Right lobe of liver (tissue), 4 donors: ENCODE data around the gene ZNF267.

Source experiments
- CTCF ChIP-seq, 4 donors: fragments of 200-600 bp in 3 of 4; fragments of 450-650 bp in 1 of 4; IDR thresholded peaks; one replicate each; pipeline versions ENCODE4 v1.5.1 to v1.8.0; 2016 to 2022; ENCODE audit warnings: antibody characterized with exemption in 4 of 4, mild to moderate bottlenecking in 2 of 4
- POLR2A ChIP-seq: fragments of 450-650 bp; IDR thresholded peaks from one replicate; pipeline ENCODE4 v1.6.1; 2017; ENCODE audit warnings: antibody characterized with exemption, mild to moderate bottlenecking
- donor health status: DM: no; HTN: no; CAD: no.
- donor health status: DM: no; HTN: no; CAD: no.
- donor health status: DM: no; HTN: yes; CAD: no.

- TF ChIP-seq POLR2A, result no peak
- TF ChIP-seq CTCF (IDR thresholded peaks at IDR 0.05), result no peak
Observed at GRCh38 chr16:31888735-31889134, 15.1 kb downstream of the ZNF267 start.
